Breast epithelium (tissue), 3 donors: Measurements from ENCODE around the gene TRIP4.
"Not testable (repeated sequence)": the region's sequence is repeated elsewhere in the genome, so short reads cannot be mapped to it uniquely, and the experiment has no call there.

Source experiments
- POLR2A ChIP-seq: fragments of 450-650 bp; IDR thresholded peaks from one replicate; pipeline ENCODE4 v1.6.1; 2016; ENCODE audit warnings: antibody characterized with exemption, mild to moderate bottlenecking, moderate library complexity
- POLR2AphosphoS5 ChIP-seq, 3 donors: sonication (generic); formaldehyde crosslinking; IDR thresholded peaks; one replicate each; pipeline ENCODE4 v1.6.1; 2017; ENCODE audit warnings: antibody characterized with exemption in 3 of 3
- TF ChIP-seq, protein P1 (sequence below), 3 donors: fragments of 450-650 bp; IDR thresholded peaks; one replicate each; pipeline ENCODE4 v1.5.1; 2016 to 2017; ENCODE audit warnings: antibody characterized with exemption in 3 of 3, mild to moderate bottlenecking in 3 of 3, moderate library complexity in 3 of 3

DNA sequence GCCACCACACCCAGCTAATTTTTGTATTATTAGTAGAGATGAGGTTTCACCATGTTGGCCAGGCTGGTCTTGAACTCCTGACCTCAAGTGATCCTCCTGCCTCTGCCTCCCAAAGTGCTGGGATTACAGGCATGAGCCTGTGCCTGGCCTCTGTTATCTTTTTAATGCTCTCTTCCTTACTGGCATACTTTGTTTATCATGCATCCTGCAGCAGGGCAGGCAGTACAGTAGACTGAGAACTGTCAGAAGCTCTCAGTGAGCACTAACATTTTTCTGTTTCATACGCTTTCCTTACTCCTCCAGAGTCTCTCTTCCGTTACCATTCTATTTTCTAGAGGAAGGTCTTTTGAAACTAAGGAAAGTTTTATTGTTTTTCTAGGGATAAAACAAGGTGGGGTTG lies 108.3 kb downstream of the TRIP4 start:
- TF ChIP-seq, protein P1, sequence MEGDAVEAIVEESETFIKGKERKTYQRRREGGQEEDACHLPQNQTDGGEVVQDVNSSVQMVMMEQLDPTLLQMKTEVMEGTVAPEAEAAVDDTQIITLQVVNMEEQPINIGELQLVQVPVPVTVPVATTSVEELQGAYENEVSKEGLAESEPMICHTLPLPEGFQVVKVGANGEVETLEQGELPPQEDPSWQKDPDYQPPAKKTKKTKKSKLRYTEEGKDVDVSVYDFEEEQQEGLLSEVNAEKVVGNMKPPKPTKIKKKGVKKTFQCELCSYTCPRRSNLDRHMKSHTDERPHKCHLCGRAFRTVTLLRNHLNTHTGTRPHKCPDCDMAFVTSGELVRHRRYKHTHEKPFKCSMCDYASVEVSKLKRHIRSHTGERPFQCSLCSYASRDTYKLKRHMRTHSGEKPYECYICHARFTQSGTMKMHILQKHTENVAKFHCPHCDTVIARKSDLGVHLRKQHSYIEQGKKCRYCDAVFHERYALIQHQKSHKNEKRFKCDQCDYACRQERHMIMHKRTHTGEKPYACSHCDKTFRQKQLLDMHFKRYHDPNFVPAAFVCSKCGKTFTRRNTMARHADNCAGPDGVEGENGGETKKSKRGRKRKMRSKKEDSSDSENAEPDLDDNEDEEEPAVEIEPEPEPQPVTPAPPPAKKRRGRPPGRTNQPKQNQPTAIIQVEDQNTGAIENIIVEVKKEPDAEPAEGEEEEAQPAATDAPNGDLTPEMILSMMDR (IDR thresholded peaks at IDR 0.05) = not testable (repeated sequence)
- not testable (repeated sequence) for TF ChIP-seq POLR2A; POLR2AphosphoS5 (IDR thresholded peaks at IDR 0.05)
